HG03139 (cell line): Measurements from ENCODE around the gene CRACR2A.

ENCODE experiments used
- ATAC-seq: cut with Tn5 transposase; IDR thresholded peaks from one replicate; pipeline ENCODE4 v1.9.1; 2021; ENCODE audit not compliant: unreplicated experiment

Gene CRACR2A

GRCh38 chr12:3565985-3566384 lies 186.9 kb downstream of the CRACR2A start:
- no peak for ATAC-seq
